Mucosa of rectum (tissue), 2 donors: Measurements from ENCODE around the gene JPT1.
"Not testable (repeated sequence)": the region's sequence is repeated elsewhere in the genome, so short reads cannot be mapped to it uniquely, and the experiment has no call there.

Experiments
- H3K27ac ChIP-seq, 2 donors: one replicate each; pipeline ENCODE4 v1.7.0; 2013; ENCODE audit warnings: inconsistent platforms in 2 of 2, low read depth in 2 of 2, low read length in 2 of 2
- H3K27me3 ChIP-seq, 2 donors: one replicate each; pipeline ENCODE4 v1.7.0; 2013; ENCODE audit warnings: low read length in 2 of 2; ENCODE audit not compliant: control insufficient read depth in 2 of 2, insufficient read depth in 2 of 2
- H3K36me3 ChIP-seq, 2 donors: one replicate each; pipeline ENCODE4 v1.7.0; 2013; ENCODE audit warnings: low read length in 2 of 2; ENCODE audit not compliant: control insufficient read depth in 2 of 2, insufficient read depth in 2 of 2
- H3K4me1 ChIP-seq, 2 donors: one replicate each; pipeline ENCODE4 v1.7.0; 2013; ENCODE audit warnings: low read length in 2 of 2, mild to moderate bottlenecking in 1 of 2; ENCODE audit not compliant: control insufficient read depth in 2 of 2, insufficient read depth in 2 of 2
- H3K4me3 ChIP-seq, 2 donors: one replicate each; pipeline ENCODE4 v1.7.0; 2013; ENCODE audit warnings: low read length in 2 of 2
- H3K9ac ChIP-seq, 2 donors: one replicate each; pipeline ENCODE4 v1.7.0; 2013; ENCODE audit warnings: low read length in 2 of 2, low read depth in 1 of 2, mild to moderate bottlenecking in 1 of 2
- H3K9me3 ChIP-seq, 2 donors: one replicate each; pipeline ENCODE4 v1.7.0; 2013; ENCODE audit warnings: low read length in 2 of 2; ENCODE audit not compliant: control insufficient read depth in 2 of 2
- donor health status: healthy.
- donor health status: Normal muscosa, but diverticular disease.

The JPT1 gene

DNA sequence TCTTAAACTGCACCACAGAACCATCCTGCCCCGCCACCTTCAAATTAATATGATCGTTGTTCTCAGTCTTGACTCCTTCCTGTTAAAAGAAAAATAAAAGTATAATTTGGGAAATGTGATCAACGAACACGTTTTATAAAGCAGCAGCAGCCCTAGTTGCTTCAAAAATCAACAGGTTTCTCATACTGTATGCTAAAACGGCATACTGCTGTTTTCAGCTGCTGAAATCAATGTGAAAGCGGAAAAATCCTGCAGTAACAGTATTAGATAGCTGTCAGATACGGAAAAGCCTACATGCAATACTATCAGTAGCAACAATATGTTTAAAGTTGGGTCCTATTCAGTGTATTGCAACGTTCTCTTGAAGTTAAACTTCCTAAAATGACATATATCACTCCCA lies 26.8 kb upstream of the JPT1 start:
- Histone ChIP-seq H3K27ac (peak overlapping the region; percentile 95 to 97), H3K4me3 (peak overlapping the region; percentile 86 to 93), H3K9ac (peak overlapping the region; percentile 64 to 95), H3K9me3 (no peaks in the 10 kb centered on the region), H3K36me3 (peaks cover 0 to 17% of the 10 kb centered on the region in 2 donors), H3K27me3 (no peaks in the 10 kb centered on the region), H3K4me1 (peaks cover 6 to 9% of the 10 kb centered on the region in 2 donors)

GRCh38 chr17:75178453-75178852 lies 24.1 kb upstream of the JPT1 start:
- no peak overlapping the region for H3K4me3 ChIP-seq
- H3K36me3 ChIP-seq: peaks cover 12 to 29% of the 10 kb centered on the region in 2 donors
- peaks cover 6% of the 10 kb centered on the region in 2 donors for H3K4me1 ChIP-seq
- H3K9me3 ChIP-seq: no peaks in the 10 kb centered on the region
- no peak overlapping the region for H3K9ac ChIP-seq
- H3K27me3 ChIP-seq: no peaks in the 10 kb centered on the region
- no peak overlapping the region for H3K27ac ChIP-seq

DNA sequence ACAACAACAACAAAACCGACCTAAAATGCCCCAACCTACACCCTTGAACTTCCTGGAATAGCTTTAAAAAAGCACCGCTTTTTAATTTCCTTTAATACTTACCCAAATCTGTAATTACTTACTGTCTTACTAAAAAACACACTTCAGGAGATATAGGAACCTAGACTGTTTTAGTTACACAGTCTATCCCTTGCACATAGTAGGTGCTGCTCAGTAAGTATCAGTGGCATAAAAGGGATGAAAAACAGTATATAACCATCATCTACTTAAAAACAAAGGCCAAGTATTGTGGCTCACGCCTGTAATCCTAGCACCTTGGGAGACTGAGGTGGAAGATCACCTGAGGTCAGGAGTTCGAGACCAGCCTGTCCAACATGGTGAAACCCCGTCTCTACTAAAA lies 22.3 kb upstream of the JPT1 start:
- H3K4me1 ChIP-seq: peaks cover 6% of the 10 kb centered on the region in 2 donors
- no peak overlapping the region for H3K27ac ChIP-seq
- H3K36me3 ChIP-seq: peaks cover 20 to 37% of the 10 kb centered on the region in 2 donors
- H3K9ac ChIP-seq: no peak overlapping the region
- no peak overlapping the region for H3K4me3 ChIP-seq
- H3K27me3 ChIP-seq: no peaks in the 10 kb centered on the region
- H3K9me3 ChIP-seq: no peaks in the 10 kb centered on the region

DNA sequence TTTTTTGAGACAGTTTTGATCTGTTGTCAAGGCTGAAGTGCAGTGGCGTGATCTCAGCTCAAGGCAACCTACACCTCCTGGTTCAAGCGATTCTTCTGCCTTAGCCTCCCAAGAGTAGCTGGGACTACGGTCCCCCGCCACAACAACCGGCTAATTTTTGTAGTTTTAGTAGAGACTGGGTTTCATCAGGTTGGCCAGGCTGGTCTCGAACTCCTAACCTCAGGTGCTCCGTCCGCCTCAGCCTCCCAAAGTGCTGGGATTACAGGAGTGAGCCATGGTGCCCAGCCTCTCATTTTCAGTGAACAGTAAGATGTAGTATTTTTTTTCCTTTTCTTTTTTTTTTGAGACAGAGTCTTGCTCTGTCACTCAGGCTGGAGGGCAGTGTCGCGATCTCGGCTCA lies 20.7 kb upstream of the JPT1 start:
- no peak overlapping the region for H3K27ac ChIP-seq
- no peaks in the 10 kb centered on the region for H3K4me1 ChIP-seq
- H3K9ac ChIP-seq: no peak overlapping the region
- H3K9me3 ChIP-seq: no peaks in the 10 kb centered on the region
- peaks cover 24 to 40% of the 10 kb centered on the region in 2 donors for H3K36me3 ChIP-seq
- no peak overlapping the region for H3K4me3 ChIP-seq
- H3K27me3 ChIP-seq: no peaks in the 10 kb centered on the region

- no peaks in the 10 kb centered on the region for H3K27me3 ChIP-seq
- H3K4me3 ChIP-seq: no peak overlapping the region
- H3K4me1 ChIP-seq: no peaks in the 10 kb centered on the region
- no peak overlapping the region for H3K9ac ChIP-seq
- H3K9me3 ChIP-seq: no peaks in the 10 kb centered on the region
- H3K27ac ChIP-seq: no peak overlapping the region
- peaks cover 24 to 39% of the 10 kb centered on the region in 2 donors for H3K36me3 ChIP-seq
These were observed 19.2 kb upstream of the JPT1 start for GRCh38 chr17:75173526-75173925.

DNA sequence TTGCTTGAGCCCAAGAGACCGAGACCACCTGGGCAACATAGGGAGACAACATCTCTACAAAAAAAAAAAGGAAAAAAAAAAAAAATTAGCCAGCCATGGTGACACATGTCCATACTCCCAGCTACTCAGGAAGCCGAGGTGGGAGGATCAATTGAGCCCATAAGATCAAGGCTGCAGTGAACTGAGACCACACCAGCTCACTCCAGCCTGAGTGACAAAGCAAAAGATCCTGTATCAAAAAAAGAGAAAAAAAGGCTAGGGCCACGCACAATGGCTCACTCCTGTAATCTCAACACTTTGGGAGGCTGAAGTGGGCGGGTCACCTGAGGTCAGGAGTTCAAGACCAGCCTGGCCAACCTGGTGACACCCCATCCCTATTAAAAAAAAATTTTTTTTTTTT lies 14.7 kb upstream of the JPT1 start:
- Histone ChIP-seq H3K36me3 (peaks cover 25 to 32% of the 10 kb centered on the region in 2 donors), H3K9me3 (no peaks in the 10 kb centered on the region), H3K9ac (no peak overlapping the region), H3K4me3 (no peak overlapping the region), H3K4me1 (no peaks in the 10 kb centered on the region), H3K27me3 (no peaks in the 10 kb centered on the region), H3K27ac (no peak overlapping the region)

GRCh38 chr17:75164606-75165005 lies 10.3 kb upstream of the JPT1 start:
- H3K27ac ChIP-seq, H3K9me3 ChIP-seq, H3K4me1 ChIP-seq, H3K27me3 ChIP-seq, H3K9ac ChIP-seq, H3K4me3 ChIP-seq: not testable (repeated sequence)
- H3K36me3 ChIP-seq: peaks cover 8 to 16% of the 10 kb centered on the region in 2 donors

DNA sequence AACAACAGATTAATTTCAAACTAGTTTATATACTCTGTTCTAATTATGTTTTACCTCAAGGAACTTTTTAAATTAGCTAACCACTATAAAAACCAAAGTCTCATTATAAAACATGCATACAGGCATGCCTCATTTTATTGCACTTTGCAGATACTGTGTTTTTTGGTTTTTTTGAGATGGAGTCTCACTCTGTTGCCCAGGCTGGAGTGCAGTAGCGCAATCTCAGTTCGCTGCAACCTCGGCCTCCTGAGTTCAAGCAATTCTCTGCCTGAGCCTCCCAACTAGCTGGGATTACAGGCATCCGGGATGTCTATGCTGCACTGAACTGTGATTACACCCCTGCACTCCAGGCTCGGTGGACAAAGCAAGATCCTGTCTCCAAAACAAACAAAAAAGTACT lies 8.8 kb upstream of the JPT1 start:
- Histone ChIP-seq H3K36me3 (peaks cover 8 to 10% of the 10 kb centered on the region in 2 donors), H3K27ac (no peak overlapping the region), H3K4me1 (no peaks in the 10 kb centered on the region), H3K9ac (no peak overlapping the region), H3K27me3 (no peaks in the 10 kb centered on the region), H3K4me3 (no peak overlapping the region), H3K9me3 (no peaks in the 10 kb centered on the region)

DNA sequence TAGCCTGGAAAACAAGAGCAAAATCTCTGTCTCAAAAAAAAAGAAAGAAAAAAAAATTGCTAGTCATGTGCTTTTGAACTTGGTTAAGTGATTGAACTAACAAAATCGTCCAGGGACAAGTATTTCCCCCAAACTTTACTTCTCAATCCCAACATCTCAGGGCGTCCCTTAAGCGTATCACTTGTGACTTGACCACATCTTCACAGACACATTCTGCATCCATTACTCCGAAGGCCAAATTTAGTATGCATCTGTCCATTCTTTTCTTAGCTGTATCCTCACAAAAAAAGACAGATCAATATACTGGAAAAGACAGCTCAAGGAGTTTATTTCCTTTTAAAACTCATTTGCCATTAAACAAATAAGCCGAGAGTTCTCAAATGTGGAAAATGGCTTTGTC lies 5.9 kb upstream of the JPT1 start:
- Histone ChIP-seq H3K27me3 (no peaks in the 10 kb centered on the region), H3K4me1 (no peaks in the 10 kb centered on the region), H3K9ac (no peak overlapping the region), H3K9me3 (no peaks in the 10 kb centered on the region), H3K4me3 (no peak overlapping the region), H3K27ac (no peak overlapping the region), H3K36me3 (no peaks in the 10 kb centered on the region)

GRCh38 chr17:75159196-75160031 lies 5.1 kb upstream of the JPT1 start:
- Histone ChIP-seq H3K27ac (no peak overlapping the region), H3K36me3 (no peaks in the 10 kb centered on the region), H3K9ac (no peak overlapping the region), H3K27me3 (no peaks in the 10 kb centered on the region), H3K9me3 (no peaks in the 10 kb centered on the region), H3K4me3 (no peak overlapping the region), H3K4me1 (peaks cover 3 to 7% of the 10 kb centered on the region in 2 donors)
